NCI-H128 (cell line): Measurements from ENCODE around the gene CRTAC1.

Experiments used
- DNase-seq: peaks from one replicate; lab custom pipeline; 2025; ENCODE audit not compliant: unreplicated experiment; lab: John Stamatoyannopoulos, UW

Gene CRTAC1

GRCh38 chr10:97974526-97975525, 55.6 kb downstream of the CRTAC1 start:
- DNase-seq = no peak

- no peak for DNase-seq
These were observed 56.3 kb downstream of the CRTAC1 start for GRCh38 chr10:97974100-97974499.

GRCh38 chr10:97969538-97970079, 60.8 kb downstream of the CRTAC1 start:
- DNase-seq = no peak

- DNase-seq = no peak
These were observed 65.7 kb downstream of the CRTAC1 start for GRCh38 chr10:97964748-97965147.

- no peak for DNase-seq
These were observed 68.5 kb downstream of the CRTAC1 start for GRCh38 chr10:97961945-97962344.

GRCh38 chr10:97960269-97961056, 70.0 kb downstream of the CRTAC1 start:
- no peak for DNase-seq

- DNase-seq = no peak
These were observed 81.0 kb downstream of the CRTAC1 start for GRCh38 chr10:97949462-97949861.

GRCh38 chr10:97948822-97949221, 81.6 kb downstream of the CRTAC1 start:
- no peak for DNase-seq

GRCh38 chr10:97944772-97945171, 85.6 kb downstream of the CRTAC1 start:
- no peak for DNase-seq

- no peak for DNase-seq
These were observed 87.1 kb downstream of the CRTAC1 start for GRCh38 chr10:97943294-97943693.

GRCh38 chr10:97940534-97940933, 89.9 kb downstream of the CRTAC1 start:
- no peak for DNase-seq

GRCh38 chr10:97939446-97939990, 90.9 kb downstream of the CRTAC1 start:
- no peak for DNase-seq

- DNase-seq = no peak
These were observed 92.5 kb downstream of the CRTAC1 start for GRCh38 chr10:97937928-97938327.

GRCh38 chr10:97937054-97937453, 93.4 kb downstream of the CRTAC1 start:
- no peak for DNase-seq

- no peak for DNase-seq
These were observed 94.3 kb downstream of the CRTAC1 start for GRCh38 chr10:97936126-97936525.

GRCh38 chr10:97932932-97933530, 97.4 kb downstream of the CRTAC1 start:
- DNase-seq = no peak

GRCh38 chr10:97931041-97931440, 99.4 kb downstream of the CRTAC1 start:
- DNase-seq = no peak

- no peak for DNase-seq
These were observed 101.5 kb downstream of the CRTAC1 start for GRCh38 chr10:97928897-97929296.

- DNase-seq = no peak
These were observed 102.8 kb downstream of the CRTAC1 start for GRCh38 chr10:97927622-97928021.

GRCh38 chr10:97926055-97926454, 104.4 kb downstream of the CRTAC1 start:
- no peak for DNase-seq
